A673 (cell line): ENCODE results near the gene RASL10B. TPM values are rescaled to one million over a fixed set of nuclear protein-coding genes. Genes with fewer than 3 reads are reported as not detected.

Experiments used
- BruUV-seq: library from RNA; stranded (reverse); fragments of 400-500 nt; replicated peaks from 2 replicates; lab custom pipeline; 2021; lab: Mats Ljungman, UMichigan
- CTCF ChIA-PET: fragments of 300-600 bp; sonication (Branson Sonifier 250); formaldehyde crosslinking; loops from one replicate; lab custom pipeline; 2022; ENCODE audit warnings: antibody characterized with exemption; lab: Charles Lee
- POLR2A ChIA-PET: fragments of 300-600 bp; sonication (Branson Sonifier 250); formaldehyde crosslinking; loops from one replicate; lab custom pipeline; 2022; ENCODE audit warnings: antibody characterized with exemption; ENCODE audit not compliant: low non-redundant PET; lab: Charles Lee
- DNase-seq: peaks from one replicate; pipeline ENCODE4 v3.0.0-alpha.2; 2015; ENCODE audit warnings: low spot score
- H3K27ac ChIP-seq: fragments of 200-600 bp; sonication (generic); 2 replicates; pipeline ENCODE4 v1.5.1; 2016; ENCODE audit warnings: mixed run types, low read depth, mild to moderate bottlenecking, mixed read lengths, antibody characterized with exemption, low read length; ENCODE audit not compliant: poor library complexity, severe bottlenecking
- H3K27me3 ChIP-seq: fragments of 200-600 bp; sonication (generic); replicated peaks from 2 replicates; pipeline ENCODE4 v1.6.1; 2017; ENCODE audit warnings: mixed run types, low read depth, mild to moderate bottlenecking, mixed read lengths, antibody characterized with exemption, low read length; ENCODE audit not compliant: insufficient read depth, poor library complexity
- H3K36me3 ChIP-seq: fragments of 200-600 bp; sonication (generic); 2 replicates; pipeline ENCODE4 v1.6.1; 2016; ENCODE audit warnings: mixed run types, mild to moderate bottlenecking, mixed read lengths, antibody characterized with exemption, low read length; ENCODE audit not compliant: insufficient read depth, poor library complexity, severe bottlenecking
- H3K4me1 ChIP-seq: fragments of 200-600 bp; sonication (generic); 2 replicates; pipeline ENCODE4 v1.6.1; 2017; ENCODE audit warnings: mixed run types, mild to moderate bottlenecking, mixed read lengths, antibody characterized with exemption, low read length; ENCODE audit not compliant: insufficient read depth, poor library complexity, severe bottlenecking
- H3K4me3 ChIP-seq: fragments of 200-600 bp; sonication (generic); 2 replicates; pipeline ENCODE4 v1.5.1; 2016; ENCODE audit warnings: low read depth, mixed run types, mild to moderate bottlenecking, mixed read lengths, low read length; ENCODE audit not compliant: poor library complexity, severe bottlenecking
- H3K9me3 ChIP-seq: fragments of 200-600 bp; sonication (generic); 2 replicates; pipeline ENCODE4 v1.6.1; 2016; ENCODE audit warnings: mixed run types, low read depth, mild to moderate bottlenecking, mixed read lengths, antibody characterized with exemption, low read length; ENCODE audit not compliant: poor library complexity, severe bottlenecking
- CTCF ChIP-seq: fragments of 300-800, 200-600 bp; sonication (generic); conservative IDR thresholded peaks from 2 replicates; pipeline ENCODE4 v1.5.1; 2017; ENCODE audit warnings: low read depth, mild to moderate bottlenecking, antibody characterized with exemption, low read length, moderate library complexity, mixed read lengths
- EZH2 ChIP-seq: fragments of 200-600 bp; sonication (generic); IDR thresholded peaks from 2 replicates; pipeline ENCODE4 v1.6.1; 2017; ENCODE audit warnings: borderline replicate concordance, low read depth, mild to moderate bottlenecking, mixed read lengths, antibody characterized with exemption, low read length; ENCODE audit not compliant: poor library complexity, severe bottlenecking
- intact Hi-C: fragments of 100-400 bp; cut with micrococcal nuclease; formaldehyde crosslinking; loops from one replicate; pipeline ENCODE4 v1.10.0; 2022; ENCODE audit not compliant: unreplicated experiment
- total RNA-seq: library from RNA; stranded (reverse); gene quantifications from 2 replicates; pipeline ENCODE4 v1.2.3, GENCODE V29; 2021

The RASL10B gene
- total RNA-seq, 1 experiment from 2014 or later, result 15.9 TPM

GRCh38 chr17:35788477-35789368, 57.3 kb downstream of the RASL10B start:
- CTCF ChIA-PET, result no interaction called here

DNA sequence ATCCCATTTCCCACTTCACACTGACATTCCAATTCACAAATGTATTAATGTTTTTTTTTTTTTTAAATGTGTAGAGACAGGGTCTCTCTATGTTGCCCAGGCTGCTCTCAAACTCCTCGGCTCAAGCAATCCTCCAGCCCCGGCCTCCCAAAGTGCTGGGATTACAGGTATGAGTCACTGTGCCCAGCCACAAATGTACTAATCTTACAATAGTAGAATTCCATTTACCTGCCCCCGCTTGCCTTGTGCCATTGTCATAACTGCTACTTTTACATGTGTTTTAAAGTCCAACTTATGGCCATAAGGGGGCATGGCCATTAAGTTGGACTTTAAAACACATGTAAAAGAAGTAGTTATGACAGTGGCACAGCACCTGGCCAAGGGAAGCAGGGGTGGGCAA, 59.4 kb downstream of the RASL10B start:
- DNase-seq, result no peak
- ChIA-PET CTCF (no interaction called here), POLR2A (no interaction called here)
- intact Hi-C loops, result no loop called here
- Histone ChIP-seq H3K27ac (no peak overlapping the region), H3K4me1 (no peaks in the 10 kb centered on the region), H3K4me3 (no peak overlapping the region), H3K27me3 (no peaks in the 10 kb centered on the region), H3K9me3 (no peaks in the 10 kb centered on the region), H3K36me3 (no peaks in the 10 kb centered on the region)
- BruUV-seq, result no TSS peak
- no peak for TF ChIP-seq CTCF
- no peak for TF ChIP-seq EZH2

More at GRCh38 chr17:35788477-35789368, 57.3 kb downstream of the RASL10B start:
- H3K27me3 ChIP-seq, result no peaks in the 10 kb centered on the region
- intact Hi-C loops, result no loop called here
- POLR2A ChIA-PET, result no interaction called here
- BruUV-seq, result no TSS peak
- H3K27ac ChIP-seq, result no peak overlapping the region
- H3K4me1 ChIP-seq, result no peaks in the 10 kb centered on the region
- no peaks in the 10 kb centered on the region for H3K9me3 ChIP-seq
- H3K36me3 ChIP-seq, result no peaks in the 10 kb centered on the region
- TF ChIP-seq CTCF (no peak), EZH2 (no peak)
- DNase-seq, result no peak
- H3K4me3 ChIP-seq, result no peak overlapping the region

- TF ChIP-seq EZH2 (no peak), CTCF (no peak)
- H3K4me1 ChIP-seq, result no peaks in the 10 kb centered on the region
- H3K36me3 ChIP-seq, result no peaks in the 10 kb centered on the region
- no peak for DNase-seq
- intact Hi-C loops, result no loop called here
- CTCF ChIA-PET, result no interaction called here
- H3K27me3 ChIP-seq, result no peaks in the 10 kb centered on the region
- H3K27ac ChIP-seq, result no peak overlapping the region
- H3K9me3 ChIP-seq, result no peaks in the 10 kb centered on the region
- POLR2A ChIA-PET, result no interaction called here
- no TSS peak for BruUV-seq
- H3K4me3 ChIP-seq, result no peak overlapping the region
These were observed 60.4 kb downstream of the RASL10B start for GRCh38 chr17:35791681-35792350.

Other genes starting within 250 kb of the RASL10B start
- gene SLFN12L, start 194.0 kb upstream of the RASL10B start, total RNA-seq, result 1.6 and 2.7 TPM in 2 replicates
- gene SLFN14, start 170.8 kb upstream of the RASL10B start, total RNA-seq, result not detected in 2 replicates
- gene PEX12, start 153.1 kb upstream of the RASL10B start, total RNA-seq, result 2.5 and 3.2 TPM in 2 replicates
- gene AP2B1, start 144.3 kb upstream of the RASL10B start, total RNA-seq, result 117 and 124 TPM in 2 replicates
- gene GAS2L2, start 21.6 kb downstream of the RASL10B start, total RNA-seq, result not detected in 2 replicates
- gene C17orf50, start 29.2 kb downstream of the RASL10B start, total RNA-seq, result not detected in 2 replicates
- gene MMP28, start 64.0 kb downstream of the RASL10B start, total RNA-seq, result not detected in 2 replicates
- gene TAF15, start 77.8 kb downstream of the RASL10B start, total RNA-seq, result 108 TPM in 2 replicates
- not detected in 2 replicates for gene HEATR9, start 137.3 kb downstream of the RASL10B start, total RNA-seq
- not detected in 2 replicates for gene CCL5, start 148.7 kb downstream of the RASL10B start, total RNA-seq
- 2.1 and 5.5 TPM in 2 replicates for gene RDM1, start 199.1 kb downstream of the RASL10B start, total RNA-seq
- not detected in 2 replicates for gene LYZL6, start 212.1 kb downstream of the RASL10B start, total RNA-seq
- not detected in 2 replicates for gene CCL16, start 249.9 kb downstream of the RASL10B start, total RNA-seq